HPDE6-E6E7 (cell line): Measurements from ENCODE around the gene LRRC66.

ENCODE experiments used
- DNase-seq: peaks from one replicate; pipeline ENCODE4 v3.0.0; 2011; ENCODE audit warnings: missing footprints; ENCODE audit errors: extremely low spot score

LRRC66 gene

DNA sequence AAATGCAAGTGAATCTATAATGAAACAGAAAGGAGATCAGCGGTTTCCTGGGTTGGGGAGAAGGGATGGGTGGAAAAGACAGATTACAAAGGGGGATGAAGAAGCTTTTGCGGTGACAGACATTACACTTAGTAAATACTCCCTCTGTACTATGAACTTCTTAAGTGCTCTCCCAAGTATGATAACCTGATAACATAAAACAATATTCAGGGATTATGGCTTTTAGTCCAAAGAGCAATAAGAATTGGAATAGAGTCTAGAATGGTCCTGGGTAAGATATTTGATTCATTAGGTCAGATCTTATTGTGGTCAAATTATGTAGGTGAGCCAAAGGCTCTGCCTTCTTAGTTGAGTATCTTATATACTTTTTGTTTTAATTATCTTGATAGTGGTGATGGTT lies 9.2 kb downstream of the LRRC66 start:
- no peak for DNase-seq

GRCh38 chr4:52006887-52007286 lies 13.3 kb downstream of the LRRC66 start:
- no peak for DNase-seq

DNA sequence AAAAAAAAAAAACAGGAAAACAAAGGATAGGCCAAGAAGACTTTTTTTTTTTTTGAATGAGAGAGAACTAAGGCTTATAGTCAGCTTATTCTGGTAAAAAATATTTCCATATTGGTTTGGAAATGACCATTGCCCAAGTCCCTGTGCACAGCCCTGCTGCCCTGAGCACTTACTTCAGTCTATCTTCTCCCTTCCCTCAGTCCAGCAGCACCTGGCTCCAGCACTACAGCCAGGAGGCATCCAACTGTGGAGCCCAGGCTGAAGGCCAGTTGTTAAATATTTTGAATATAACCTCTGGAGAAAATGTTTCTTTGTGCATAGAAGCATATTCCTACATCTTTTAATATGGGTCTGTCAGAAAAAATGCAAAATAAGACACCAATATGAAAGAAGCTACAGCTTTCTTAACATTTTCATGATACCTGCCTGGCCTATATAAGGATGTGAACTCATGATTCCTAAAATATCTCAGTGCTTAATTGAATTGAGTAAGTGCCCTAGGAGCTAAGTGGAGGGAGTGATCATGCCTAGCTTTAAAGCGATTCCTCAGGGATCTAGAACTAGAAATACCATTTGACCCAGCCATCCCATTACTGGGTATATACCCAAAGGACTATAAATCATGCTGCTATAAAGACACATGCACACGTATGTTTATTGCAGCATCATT lies 14.4 kb downstream of the LRRC66 start:
- DNase-seq = no peak

- no peak for DNase-seq
Measured at GRCh38 chr4:52004414-52004813, 15.7 kb downstream of the LRRC66 start.

DNA sequence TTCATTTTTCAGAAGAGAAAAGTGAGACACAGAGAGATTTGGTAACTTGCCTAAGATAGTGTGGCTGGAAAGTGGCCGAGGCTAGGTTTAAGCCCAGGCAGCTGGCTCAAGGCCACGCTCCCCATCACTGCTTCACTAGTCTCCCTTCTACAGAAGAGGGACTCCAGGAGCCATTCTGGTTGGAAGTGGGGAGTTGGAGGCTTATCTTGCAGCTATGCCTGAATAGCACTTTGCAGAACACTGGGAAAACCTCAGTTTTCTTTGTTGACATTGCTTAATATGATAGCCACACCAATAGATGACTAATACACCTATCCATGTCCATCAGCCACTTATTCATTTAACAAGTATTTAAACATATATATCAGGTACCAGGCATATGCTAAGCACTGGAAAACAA lies 18.5 kb downstream of the LRRC66 start:
- DNase-seq = peak; percentile 64

DNA sequence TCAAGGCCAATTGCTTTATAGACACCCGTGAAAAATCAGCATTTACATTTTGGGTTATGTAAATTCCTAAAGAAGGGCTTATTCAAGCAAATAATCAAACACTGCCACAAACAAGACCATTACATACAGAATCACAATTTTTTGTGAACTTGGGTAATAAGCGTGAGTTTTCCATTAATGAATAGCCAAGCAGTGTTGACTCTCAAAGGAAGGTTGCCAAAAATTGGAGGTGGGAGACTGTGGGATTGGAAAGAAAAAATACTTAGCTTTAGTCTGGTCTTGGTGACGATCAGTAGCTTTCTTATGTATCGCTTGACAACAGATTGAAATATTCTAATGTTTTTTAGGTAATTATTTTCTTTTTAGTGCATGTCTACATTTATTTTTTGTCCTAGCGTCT lies 20.9 kb downstream of the LRRC66 start:
- no peak for DNase-seq

DNA sequence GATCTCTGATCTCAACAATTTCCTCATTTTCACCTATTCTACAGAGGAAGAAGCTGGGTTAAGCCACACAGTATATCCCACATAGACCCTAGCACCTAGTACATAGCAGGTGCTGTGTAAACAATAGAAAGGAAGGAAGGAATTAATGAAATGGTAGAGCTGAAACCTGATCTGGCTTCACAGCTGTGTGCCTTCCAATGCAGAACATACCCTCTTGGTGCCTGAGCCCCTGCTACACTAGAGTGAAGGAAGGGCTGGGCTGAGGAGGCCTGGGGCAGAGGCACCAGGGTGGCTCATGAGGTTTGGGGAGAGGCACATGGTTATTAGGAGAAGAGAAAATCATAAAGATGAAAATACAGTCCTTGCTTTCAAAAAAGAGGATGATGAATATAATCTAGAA lies 21.3 kb downstream of the LRRC66 start:
- DNase-seq = no peak

- DNase-seq = no peak
Measured at GRCh38 chr4:51997647-51998046, 22.5 kb downstream of the LRRC66 start.

GRCh38 chr4:51995647-51996220 lies 24.4 kb downstream of the LRRC66 start:
- DNase-seq = no peak

DNA sequence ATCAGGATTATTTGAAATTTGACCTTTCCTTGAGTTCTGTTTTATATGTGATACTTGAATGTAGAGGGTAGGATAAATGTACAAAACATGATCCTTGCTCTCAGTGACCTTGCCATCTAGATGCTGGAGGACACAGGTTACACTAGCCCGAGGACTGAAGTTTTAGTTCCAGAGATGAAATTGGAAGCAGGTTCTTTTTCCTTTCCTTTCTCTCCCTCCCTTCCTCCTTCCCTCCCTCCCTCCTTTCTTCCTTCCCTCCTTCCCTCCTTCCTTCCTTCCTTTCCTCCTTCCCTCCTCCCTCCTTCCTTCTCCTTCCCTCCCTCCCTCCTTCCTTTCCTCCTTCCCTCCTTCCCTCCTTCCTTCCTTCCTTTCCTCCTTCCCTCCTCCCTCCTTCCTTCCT lies 54.3 kb downstream of the LRRC66 start:
- DNase-seq = no peak

DNA sequence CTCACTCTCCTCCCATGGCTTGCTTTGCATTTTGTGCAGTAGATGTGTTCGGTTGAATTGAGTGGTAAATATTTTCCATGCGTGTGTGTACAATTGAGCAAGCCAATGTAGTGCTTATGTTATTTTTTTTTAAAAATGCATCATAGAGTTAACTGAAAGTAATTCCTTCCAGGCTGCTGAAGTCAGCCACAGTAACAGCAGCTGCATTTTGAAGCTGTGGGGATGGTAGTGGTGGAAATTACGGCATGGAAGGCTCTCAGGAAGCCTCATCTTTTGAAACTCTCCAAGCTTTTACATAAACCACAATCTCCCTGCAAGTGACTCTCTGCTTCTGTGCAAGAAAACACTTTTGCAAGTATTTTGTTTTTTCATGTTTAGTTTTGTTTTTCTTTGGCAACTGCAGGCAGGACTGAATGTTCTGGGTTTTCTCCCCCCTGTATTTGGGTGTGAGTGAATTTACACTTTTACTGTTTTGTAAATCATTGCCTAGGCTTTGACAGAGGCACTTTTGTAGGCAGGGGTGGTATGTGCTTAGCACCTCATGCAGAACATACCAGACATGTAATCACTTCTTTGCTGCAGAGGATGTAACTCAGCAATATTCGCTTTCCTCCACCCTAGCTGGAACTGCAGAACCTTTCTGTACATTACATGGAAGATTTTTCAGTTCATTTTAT lies 56.2 kb downstream of the LRRC66 start:
- no peak for DNase-seq

- DNase-seq = no peak
Measured at GRCh38 chr4:51960486-51960885, 59.7 kb downstream of the LRRC66 start.

- DNase-seq = no peak
Measured at GRCh38 chr4:51958199-51958968, 61.8 kb downstream of the LRRC66 start.
